GM21528 (cell line): ENCODE data around the gene FOXD4.
"Not testable (repeated sequence)": the region's sequence is repeated elsewhere in the genome, so short reads cannot be mapped to it uniquely, and the experiment has no call there.

Source experiments
- ATAC-seq: cut with Tn5 transposase; IDR thresholded peaks from one replicate; pipeline ENCODE4 v1.9.1; 2021; ENCODE audit warnings: mild to moderate bottlenecking, moderate library complexity; ENCODE audit not compliant: unreplicated experiment, low FRiP score

Gene FOXD4

GRCh38 chr9:94323-94722 lies 23.9 kb downstream of the FOXD4 start:
- ATAC-seq, result not testable (repeated sequence)

DNA sequence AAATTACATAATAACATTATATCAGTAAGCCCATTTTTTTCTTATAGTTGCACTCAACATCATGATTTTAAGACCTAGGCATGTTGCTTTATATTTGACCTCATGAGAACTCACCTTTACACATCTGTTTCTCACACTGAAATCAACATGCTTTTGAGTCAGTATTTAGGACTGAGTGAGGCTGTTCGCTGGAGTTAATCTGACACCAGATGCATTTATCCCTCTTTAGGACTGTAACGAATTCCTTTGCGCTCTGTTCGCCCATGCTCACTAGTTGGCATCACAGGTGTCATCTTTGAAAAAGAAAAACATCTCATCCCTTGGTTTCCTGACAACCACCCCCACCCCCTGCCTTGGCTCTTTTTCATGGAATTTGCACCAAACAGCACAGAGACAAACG lies 24.3 kb downstream of the FOXD4 start:
- ATAC-seq, result not testable (repeated sequence)

- ATAC-seq, result not testable (repeated sequence)
These were observed 27.4 kb downstream of the FOXD4 start for GRCh38 chr9:90851-91250.

- ATAC-seq, result peak; percentile 84
These were observed 29.7 kb downstream of the FOXD4 start for GRCh38 chr9:88396-89037.

DNA sequence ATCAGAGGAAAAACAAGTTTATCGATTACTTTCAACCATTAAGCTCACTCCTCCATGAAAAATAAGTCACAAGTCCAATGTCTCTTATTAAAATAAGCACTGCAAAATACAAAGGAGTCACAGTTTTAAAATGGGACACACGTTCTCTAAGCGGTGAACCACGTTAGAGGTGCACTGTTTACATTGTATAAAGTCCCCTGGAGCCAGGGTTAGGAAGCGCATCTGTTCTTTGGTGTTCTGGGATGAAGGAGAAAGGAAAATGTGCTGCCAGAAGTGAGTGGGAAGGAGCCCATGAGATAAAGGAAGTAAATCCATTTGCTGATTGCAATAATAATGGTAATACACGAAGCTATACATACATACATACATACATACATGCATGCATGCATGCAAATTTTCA lies 30.4 kb downstream of the FOXD4 start:
- ATAC-seq, result not testable (repeated sequence)

DNA sequence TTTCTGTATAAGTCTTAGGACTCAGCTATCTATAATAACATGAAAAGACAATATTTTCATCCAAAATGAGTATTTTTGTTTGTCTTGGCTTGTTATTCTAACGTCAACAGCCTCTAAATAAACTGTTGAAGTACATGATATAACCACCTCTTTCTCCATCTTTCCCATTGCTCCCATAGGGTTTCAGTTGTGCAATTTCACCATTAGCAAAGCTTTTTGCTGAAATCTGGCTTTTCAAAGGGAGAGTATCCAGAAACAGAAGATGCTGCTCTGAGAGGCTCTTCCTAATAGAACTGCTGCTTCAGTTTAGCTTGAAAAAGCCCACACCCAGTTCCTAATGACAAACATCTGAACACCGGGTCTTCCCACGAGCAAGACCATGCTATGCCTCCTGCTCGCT lies 31.1 kb downstream of the FOXD4 start:
- ATAC-seq, result not testable (repeated sequence)

DNA sequence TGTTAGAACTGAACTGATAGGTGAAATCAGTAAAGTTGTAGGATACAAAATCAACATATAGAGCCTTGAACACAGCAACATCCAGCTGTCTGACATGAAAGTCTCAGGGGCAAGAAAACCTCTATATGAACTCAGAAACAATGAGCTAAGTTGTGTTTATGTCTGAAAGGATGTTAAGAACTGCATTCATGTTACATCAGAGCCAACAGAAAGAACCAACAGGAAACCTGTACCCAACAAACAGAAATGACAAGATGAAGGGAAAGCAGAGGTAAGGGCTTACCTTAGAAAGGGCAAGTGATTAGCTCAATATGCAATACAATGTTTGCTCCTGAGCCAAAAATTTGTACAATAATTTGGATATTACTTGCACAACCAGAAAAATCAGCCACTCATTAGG lies 31.5 kb downstream of the FOXD4 start:
- ATAC-seq, result not testable (repeated sequence)

- ATAC-seq, result not testable (repeated sequence)
These were observed 35.1 kb downstream of the FOXD4 start for GRCh38 chr9:82932-83689.

GRCh38 chr9:78333-78732 lies 39.9 kb downstream of the FOXD4 start:
- ATAC-seq, result not testable (repeated sequence)

DNA sequence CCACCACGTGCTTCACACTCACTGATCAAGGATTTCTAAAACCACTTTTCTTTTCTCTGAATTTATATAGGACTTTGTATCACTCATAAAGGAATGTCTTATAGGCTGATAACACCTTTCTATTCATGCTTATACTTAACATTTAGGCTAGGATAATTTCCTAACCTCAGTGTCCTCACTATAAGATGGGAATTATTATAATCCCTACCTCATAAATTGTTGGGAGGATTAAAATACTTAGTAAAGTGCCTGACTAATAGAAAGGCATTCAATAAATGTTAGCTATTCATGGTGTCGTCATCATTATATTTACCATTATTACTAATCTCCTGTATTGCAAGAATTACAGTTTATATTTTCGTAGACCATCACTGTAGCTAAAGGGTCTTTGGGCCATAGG lies 41.8 kb downstream of the FOXD4 start:
- ATAC-seq, result not testable (repeated sequence)

DNA sequence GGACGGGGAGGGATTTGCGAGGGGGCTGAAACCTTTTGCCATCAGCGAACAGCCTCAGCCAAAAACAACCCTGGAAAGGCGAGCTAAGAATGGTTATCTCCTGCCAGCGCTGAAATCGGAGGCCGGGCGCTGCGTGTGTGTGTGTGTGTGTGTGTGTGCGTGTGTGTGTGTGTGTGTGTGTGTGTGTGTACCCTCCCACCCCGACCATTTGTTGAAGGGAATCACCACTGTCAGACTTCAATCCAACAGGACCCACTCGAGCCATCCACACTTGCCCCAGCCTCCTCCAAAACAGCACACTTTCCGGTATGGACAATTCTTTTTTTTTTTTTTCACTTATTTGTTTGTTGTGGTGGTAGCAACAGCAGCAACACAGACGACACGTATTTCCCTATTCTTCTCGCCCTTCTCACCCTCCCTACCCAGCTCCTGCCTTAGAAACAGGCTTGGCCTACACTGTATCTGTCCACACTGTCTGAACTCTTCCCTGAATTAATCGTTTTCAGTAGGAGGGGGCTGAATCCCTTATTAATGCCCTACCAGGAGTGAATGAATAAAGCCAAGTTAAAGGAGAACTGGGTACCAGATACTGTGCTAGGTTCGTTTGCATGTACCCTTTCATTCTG lies 44.2 kb downstream of the FOXD4 start:
- ATAC-seq, result not testable (repeated sequence)

DNA sequence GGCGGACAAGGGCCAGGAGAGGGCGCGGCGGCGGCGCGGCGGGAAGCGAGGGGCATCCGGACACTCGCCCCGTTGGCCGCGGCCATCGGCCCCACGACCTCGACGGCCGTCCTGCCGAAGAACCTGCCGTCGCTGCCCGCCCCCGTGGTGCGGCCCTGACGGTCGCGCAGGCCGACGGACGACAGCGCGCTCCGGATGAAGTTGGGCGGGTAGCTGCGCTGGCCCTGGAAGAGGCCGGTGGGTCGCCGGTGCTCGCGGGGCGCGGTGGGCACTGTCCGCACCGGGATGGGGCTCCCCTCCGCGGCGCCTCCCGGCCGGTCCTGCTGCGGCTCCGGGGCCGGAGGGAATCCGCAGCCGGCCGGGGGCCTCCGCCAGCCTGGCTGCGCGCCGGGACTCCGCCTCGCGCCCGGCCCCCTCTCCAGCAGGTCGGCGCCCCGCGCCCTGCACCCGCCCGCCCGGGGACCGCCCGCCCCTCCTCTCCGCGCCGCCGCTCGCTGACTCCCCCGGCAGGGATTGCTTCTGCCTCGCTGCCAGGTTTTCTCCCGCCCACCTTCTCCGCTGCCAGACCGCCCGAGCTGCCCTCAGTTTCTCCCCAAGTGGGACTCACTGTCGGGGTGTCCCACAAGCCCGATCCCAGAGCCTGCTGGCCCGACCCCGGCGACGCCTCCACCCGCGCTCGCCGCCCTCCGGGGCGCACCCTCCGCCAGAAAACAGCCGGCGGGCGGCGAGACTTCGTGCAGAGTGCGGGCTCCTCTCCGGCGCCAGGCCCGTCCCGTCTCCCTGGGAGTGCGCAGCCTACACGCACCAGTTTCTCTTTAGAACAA lies 44.9 kb downstream of the FOXD4 start:
- ATAC-seq, result not testable (repeated sequence)
